ENCODE data around the gene DNAJC17. TPM values are rescaled to one million over a fixed set of nuclear protein-coding genes. Genes with fewer than 3 reads are reported as not detected.

Gene DNAJC17
- total RNA-seq, 1 donor: 21.6 TPM

DNA sequence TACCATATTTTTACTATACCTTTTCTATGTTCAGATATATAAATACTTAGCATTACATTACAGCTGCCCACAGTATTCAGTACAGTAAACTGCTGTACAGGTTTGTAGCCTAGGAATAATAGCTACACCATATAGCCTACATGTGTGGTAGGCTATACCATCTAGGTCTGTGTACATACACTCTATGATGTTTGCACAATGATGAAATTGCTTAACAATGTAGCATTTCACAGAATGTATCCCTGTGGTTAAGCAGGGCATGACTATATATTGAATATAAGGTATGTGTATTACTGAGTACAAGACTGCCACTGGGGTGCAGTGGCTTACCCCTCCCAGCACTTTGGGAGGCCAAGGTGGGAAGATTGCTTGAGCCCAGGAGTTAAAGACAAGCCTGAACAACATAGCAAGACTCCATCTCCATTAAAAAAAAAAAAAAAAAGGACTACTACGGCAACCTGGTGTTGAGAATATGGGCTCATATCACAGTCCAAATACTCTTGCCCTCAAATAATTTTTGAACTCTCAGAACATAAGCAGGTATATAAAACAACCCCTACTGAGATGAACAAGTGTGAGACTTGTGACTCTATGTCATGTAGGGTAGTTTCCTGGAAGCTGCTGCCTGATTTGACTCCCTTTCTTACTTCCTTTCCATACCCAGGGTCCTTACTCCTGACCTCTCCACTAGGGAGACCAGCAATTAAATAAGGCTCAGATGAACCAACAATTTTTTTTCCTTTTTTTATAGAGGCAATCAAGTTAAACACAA, 16.5 kb upstream of the DNAJC17 start:
- TF ChIP-seq, protein P1, sequence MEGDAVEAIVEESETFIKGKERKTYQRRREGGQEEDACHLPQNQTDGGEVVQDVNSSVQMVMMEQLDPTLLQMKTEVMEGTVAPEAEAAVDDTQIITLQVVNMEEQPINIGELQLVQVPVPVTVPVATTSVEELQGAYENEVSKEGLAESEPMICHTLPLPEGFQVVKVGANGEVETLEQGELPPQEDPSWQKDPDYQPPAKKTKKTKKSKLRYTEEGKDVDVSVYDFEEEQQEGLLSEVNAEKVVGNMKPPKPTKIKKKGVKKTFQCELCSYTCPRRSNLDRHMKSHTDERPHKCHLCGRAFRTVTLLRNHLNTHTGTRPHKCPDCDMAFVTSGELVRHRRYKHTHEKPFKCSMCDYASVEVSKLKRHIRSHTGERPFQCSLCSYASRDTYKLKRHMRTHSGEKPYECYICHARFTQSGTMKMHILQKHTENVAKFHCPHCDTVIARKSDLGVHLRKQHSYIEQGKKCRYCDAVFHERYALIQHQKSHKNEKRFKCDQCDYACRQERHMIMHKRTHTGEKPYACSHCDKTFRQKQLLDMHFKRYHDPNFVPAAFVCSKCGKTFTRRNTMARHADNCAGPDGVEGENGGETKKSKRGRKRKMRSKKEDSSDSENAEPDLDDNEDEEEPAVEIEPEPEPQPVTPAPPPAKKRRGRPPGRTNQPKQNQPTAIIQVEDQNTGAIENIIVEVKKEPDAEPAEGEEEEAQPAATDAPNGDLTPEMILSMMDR (IDR thresholded peaks at IDR 0.05; ENCODE audit: insufficient read depth, low read length): no peak
- no peak overlapping the region for H3K4me3 ChIP-seq (ENCODE audit: low read depth, low read length)
- no peak for DNase-seq (ENCODE audit: low read depth)

- TF ChIP-seq, protein P1 (IDR thresholded peaks at IDR 0.05; ENCODE audit: insufficient read depth, low read length): no peak
- H3K4me3 ChIP-seq (ENCODE audit: low read depth, low read length): no peak overlapping the region
- DNase-seq (ENCODE audit: low read depth): no peak
Observed at GRCh38 chr15:40821195-40821594, 13.9 kb upstream of the DNAJC17 start.

- DNase-seq (ENCODE audit: low read depth): no peak
Observed at GRCh38 chr15:40819048-40819447, 11.8 kb upstream of the DNAJC17 start.

DNA sequence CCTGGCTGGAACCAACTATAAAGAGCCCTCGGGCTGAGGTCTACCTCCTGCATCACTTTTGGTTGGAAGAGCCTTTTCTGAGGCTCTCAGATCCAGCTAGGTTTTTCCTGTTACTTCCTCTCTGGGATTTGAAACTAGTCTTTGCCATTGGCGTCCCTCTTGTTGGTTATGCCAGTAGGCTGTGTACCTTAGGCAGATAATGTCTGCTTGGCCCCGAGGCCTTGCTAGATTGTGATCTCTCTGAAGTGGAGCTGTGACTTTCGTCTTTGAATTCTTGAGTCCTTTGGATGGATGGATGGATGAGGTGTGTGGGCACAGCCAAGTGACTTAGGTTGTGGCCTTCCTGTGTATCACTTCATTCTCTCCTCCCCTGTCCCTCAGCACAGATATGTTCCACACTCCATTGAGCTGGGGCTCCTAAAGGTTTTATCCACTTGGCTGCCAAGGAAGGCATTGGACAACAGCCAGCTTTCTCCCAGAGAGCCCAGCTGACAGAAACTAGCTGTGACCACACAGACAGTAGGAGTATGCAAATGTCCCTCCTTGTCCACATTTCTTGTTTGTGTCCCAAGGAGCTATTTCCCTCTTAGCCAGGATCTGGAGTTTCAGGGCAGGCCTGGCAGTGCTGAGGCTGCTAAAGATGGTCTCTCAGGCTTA, 7.9 kb upstream of the DNAJC17 start:
- H3K4me3 ChIP-seq (ENCODE audit: low read depth, low read length): no peak overlapping the region
- DNase-seq (ENCODE audit: low read depth): no peak
- TF ChIP-seq, protein P1 (IDR thresholded peaks at IDR 0.05; ENCODE audit: insufficient read depth, low read length): no peak

More at GRCh38 chr15:40819048-40819447, 11.8 kb upstream of the DNAJC17 start:
- no peak overlapping the region for H3K4me3 ChIP-seq (ENCODE audit: low read depth, low read length)
- TF ChIP-seq, protein P1 (IDR thresholded peaks at IDR 0.05; ENCODE audit: insufficient read depth, low read length): no peak

DNA sequence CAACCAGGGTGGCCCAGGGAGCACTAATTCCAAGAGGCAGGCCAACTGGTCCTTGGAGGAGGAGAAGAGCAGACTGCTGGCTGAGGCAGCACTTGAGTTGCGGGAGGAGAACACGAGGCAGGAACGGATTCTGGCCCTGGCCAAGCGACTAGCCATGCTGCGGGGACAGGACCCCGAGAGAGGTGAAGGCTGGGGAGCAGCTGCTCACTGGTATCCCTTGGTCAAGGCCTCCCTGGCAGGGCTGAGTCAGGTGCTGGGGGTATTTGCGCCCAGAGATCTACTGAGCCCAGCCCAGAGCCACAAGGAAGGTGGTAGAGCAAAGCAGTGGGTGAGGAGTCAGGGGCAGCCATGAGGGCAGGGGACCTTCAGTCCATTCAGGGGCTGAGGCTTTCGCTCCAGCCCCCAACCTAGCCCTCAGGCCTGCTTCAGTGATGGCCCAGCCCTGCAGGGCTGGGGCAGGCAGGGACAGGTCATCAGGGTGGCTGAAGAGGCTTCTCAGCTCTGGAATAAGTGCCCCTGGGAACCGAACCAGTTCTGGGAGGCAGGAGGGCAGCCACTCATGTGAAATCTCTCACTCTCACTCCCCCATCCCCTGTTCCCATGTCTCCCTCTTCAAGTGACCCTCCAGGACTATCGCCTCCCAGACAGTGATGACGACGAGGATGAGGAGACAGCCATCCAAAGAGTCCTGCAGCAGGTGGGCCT, 5.6 kb upstream of the DNAJC17 start:
- TF ChIP-seq, protein P1 (IDR thresholded peaks at IDR 0.05; ENCODE audit: insufficient read depth, low read length): no peak
- no peak overlapping the region for H3K4me3 ChIP-seq (ENCODE audit: low read depth, low read length)
- DNase-seq (ENCODE audit: low read depth): no peak

GRCh38 chr15:40808861-40809450, 1.7 kb upstream of the DNAJC17 start:
- H3K4me3 ChIP-seq (ENCODE audit: low read depth, low read length): no peak overlapping the region
- no peak for DNase-seq (ENCODE audit: low read depth)
- TF ChIP-seq, protein P1 (IDR thresholded peaks at IDR 0.05; ENCODE audit: insufficient read depth, low read length): no peak
